LNCaP clone FGC (cell line): ENCODE results near the gene SYTL5.

Experiments used
- DNase-seq: peaks from one replicate; pipeline ENCODE4 v3.0.0-alpha.2; 2011; ENCODE audit warnings: low read depth
- H3K4me3 ChIP-seq: 2 replicates; pipeline ENCODE4 v1.5.1; 2011; ENCODE audit warnings: mild to moderate bottlenecking, low read depth, low read length, control low read depth
- TF ChIP-seq, protein P1 (sequence below): IDR thresholded peaks from 2 replicates; pipeline ENCODE4 v1.5.1; 2012; ENCODE audit warnings: mild to moderate bottlenecking; ENCODE audit not compliant: control insufficient read depth, insufficient read depth; ENCODE audit errors: extremely low read depth

SYTL5 gene

DNA sequence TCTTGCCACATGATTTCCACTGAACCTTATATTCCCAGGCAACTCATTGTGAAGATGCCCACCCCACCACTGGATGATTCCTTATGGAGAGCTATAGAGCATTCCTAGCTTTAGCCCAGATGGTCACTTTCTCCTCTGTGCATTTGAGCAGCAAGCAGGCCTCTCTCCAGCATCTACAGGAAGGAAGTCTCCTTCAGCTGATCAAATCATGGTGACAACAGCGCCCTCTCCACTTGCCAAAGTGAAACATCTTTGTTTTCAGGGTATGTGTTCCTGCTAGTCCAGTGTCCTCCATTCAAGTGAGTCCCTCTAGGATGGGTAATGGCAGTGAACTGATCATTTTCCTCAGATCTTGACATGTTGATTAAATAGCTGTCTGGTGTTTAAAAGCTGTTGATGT is 10.9 kb upstream of the SYTL5 start:
- DNase-seq: no peak
- TF ChIP-seq, protein P1, sequence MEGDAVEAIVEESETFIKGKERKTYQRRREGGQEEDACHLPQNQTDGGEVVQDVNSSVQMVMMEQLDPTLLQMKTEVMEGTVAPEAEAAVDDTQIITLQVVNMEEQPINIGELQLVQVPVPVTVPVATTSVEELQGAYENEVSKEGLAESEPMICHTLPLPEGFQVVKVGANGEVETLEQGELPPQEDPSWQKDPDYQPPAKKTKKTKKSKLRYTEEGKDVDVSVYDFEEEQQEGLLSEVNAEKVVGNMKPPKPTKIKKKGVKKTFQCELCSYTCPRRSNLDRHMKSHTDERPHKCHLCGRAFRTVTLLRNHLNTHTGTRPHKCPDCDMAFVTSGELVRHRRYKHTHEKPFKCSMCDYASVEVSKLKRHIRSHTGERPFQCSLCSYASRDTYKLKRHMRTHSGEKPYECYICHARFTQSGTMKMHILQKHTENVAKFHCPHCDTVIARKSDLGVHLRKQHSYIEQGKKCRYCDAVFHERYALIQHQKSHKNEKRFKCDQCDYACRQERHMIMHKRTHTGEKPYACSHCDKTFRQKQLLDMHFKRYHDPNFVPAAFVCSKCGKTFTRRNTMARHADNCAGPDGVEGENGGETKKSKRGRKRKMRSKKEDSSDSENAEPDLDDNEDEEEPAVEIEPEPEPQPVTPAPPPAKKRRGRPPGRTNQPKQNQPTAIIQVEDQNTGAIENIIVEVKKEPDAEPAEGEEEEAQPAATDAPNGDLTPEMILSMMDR: no peak
- H3K4me3 ChIP-seq: no peak overlapping the region

DNA sequence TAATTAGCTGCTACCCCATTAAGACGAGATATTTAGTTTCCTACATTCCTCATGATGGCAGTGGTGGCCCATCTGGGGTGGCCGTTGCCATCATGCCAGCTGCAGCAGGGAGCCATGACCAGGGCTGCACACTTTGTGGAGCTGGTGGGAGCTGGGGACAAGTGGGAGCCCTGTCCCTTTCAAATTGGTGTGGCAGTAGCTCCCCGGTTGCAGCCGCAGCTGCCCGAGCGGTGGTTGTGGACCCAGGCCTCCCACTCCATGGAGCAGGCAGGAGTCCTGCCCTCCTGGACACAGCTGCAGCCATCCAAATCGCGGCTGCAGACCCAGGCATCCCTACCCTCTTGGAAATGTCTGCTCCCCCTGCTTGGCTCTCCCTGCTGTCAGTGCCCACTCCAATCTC is 9.3 kb upstream of the SYTL5 start:
- no peak overlapping the region for H3K4me3 ChIP-seq
- TF ChIP-seq, protein P1: no peak
- DNase-seq: no peak

- TF ChIP-seq, protein P1: no peak
- no peak overlapping the region for H3K4me3 ChIP-seq
- DNase-seq: no peak
Observed at GRCh38 chrX:37998586-37999262, 7.6 kb upstream of the SYTL5 start.

DNA sequence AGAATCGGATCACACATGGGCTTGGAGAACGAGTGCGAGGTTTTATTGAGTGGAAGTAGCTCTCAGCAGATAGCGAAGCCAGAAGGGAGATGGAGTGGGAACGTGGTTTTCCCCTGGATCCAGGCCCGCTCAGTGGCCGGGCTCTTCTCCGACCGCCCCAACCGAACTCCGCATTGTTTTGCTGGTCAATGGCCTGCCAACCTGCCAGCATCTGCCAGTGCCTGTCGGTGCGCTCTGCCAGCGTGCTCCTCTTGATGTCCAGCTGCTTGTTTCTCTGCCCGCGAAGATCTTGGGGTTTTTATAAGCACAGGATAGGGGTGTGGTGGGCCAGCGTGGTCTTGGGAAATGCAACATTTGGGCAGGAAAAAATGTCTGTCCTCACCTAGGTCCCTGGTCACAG is 5.6 kb upstream of the SYTL5 start:
- H3K4me3 ChIP-seq: no peak overlapping the region
- no peak for DNase-seq
- TF ChIP-seq, protein P1: no peak

DNA sequence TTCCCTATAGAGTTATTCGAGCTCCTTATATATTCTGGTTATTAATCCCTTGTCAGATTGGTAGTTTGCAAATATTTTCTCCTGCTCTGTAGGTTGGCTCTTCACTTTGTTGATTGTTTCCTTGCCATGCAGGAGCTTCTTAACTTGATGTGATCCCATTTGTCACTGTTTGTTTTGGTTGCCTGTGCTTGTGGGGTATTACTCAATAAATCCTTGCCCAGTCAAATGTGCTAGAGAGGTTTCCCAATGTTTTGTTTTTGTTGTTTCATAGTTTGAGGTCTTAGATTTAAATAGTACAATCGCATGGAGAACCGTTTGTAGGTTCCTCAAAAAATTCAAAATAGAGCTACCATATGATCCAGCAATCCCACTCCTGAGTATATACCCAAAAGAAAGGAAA is 2.3 kb upstream of the SYTL5 start:
- no peak overlapping the region for H3K4me3 ChIP-seq
- TF ChIP-seq, protein P1: no peak
- no peak for DNase-seq

GRCh38 chrX:38006778-38007177 is 425 bp downstream of the SYTL5 start:
- DNase-seq: no peak
- TF ChIP-seq, protein P1: no peak
- H3K4me3 ChIP-seq: peak overlapping the region; percentile 31

DNA sequence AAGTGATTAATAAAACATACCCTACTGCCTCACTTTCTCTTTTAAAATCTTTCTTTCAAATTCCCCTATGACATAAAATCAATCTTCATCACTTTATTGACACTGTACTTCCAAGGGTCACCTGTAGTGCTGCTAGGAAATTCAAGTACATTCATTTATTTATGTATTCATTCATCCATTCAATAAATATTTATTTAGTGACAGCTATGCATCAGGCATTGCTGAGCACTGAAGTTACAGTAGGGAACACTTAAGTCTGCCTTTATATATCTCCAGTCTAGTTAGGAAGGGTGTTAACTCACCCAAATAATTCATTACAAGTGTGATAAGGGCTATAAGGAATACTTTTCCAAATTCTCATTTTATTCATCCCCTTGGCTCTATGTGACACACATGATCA is 2.3 kb downstream of the SYTL5 start:
- DNase-seq: peak; percentile 8
- H3K4me3 ChIP-seq: no peak overlapping the region
- TF ChIP-seq, protein P1: no peak
